ENCODE data around the gene UBXN2A. TPM values are rescaled to one million over a fixed set of nuclear protein-coding genes. Genes with fewer than 3 reads are reported as not detected.
A peak's percentile ranks its signal among the peaks of the same experiment; 100 is the strongest.
"Not testable (repeated sequence)": the region's sequence is repeated elsewhere in the genome, so short reads cannot be mapped to it uniquely, and the experiment has no call there.

Gene UBXN2A
- total and polyA plus RNA-seq, 7 donors, result 12.0 to 33.9 (median 20.7) TPM

DNA sequence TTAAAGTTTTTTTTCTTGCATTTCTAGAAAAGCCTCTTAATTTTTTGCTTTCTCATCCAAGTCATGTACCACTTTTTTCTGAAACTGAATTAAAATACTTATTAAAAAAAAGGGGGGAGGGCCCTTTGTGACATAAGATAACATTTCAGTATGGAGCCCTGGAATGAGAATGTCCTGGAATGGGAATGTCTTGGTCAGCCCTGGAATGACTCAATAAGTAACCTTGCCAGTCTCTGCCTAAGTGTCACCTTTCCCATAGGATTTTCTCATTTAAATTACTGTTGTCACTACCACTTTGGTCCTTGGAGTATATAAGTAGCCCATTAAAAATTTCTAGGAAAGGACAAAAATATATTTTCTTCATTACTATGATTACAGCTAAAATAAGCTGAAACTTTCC is 4.7 kb downstream of the UBXN2A start:
- ATAC-seq, result peak in 2 of 4 donors; percentile 34 to 39
- H3K36me3 ChIP-seq (ENCODE audit: insufficient read depth in 1 of 2, low read depth in 1 of 2), result no peaks in the 10 kb centered on the region

DNA sequence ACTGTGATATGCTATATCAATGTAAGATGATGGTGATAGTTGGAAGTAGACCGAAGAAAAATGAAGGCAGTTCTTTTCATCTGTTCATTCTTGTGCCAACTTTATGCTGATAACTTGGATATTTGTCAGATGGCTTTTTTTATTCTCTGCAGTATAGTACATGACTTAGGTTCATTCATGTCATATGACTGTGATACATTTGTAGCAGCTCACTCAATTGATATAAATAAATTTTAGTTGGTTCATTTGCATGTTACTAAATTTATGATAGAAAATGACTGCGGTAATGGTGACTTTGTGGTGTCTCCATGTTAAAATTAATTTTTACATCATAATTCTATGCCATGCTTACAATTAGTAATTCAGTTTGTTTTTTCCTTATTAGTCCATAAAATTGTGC is 7.1 kb downstream of the UBXN2A start:
- no peaks in the 10 kb centered on the region for H3K36me3 ChIP-seq (ENCODE audit: insufficient read depth in 1 of 2, low read depth in 1 of 2)
- no peaks in the 10 kb centered on the region for H3K27me3 ChIP-seq (ENCODE audit: insufficient read depth in 3 of 3, low read length in 2 of 3)
- intact Hi-C loops (cut with DNase I), result no loop called here
- H3K4me1 ChIP-seq, result peaks cover 28% of the 10 kb centered on the region
- ATAC-seq, result peak; percentile 57 to 68 (median 66)
- no peak for DNase-seq
- H3K27ac ChIP-seq, result peak overlapping the region; percentile 39
- H3K4me3 ChIP-seq, result no peak overlapping the region
- TF ChIP-seq, protein P1, sequence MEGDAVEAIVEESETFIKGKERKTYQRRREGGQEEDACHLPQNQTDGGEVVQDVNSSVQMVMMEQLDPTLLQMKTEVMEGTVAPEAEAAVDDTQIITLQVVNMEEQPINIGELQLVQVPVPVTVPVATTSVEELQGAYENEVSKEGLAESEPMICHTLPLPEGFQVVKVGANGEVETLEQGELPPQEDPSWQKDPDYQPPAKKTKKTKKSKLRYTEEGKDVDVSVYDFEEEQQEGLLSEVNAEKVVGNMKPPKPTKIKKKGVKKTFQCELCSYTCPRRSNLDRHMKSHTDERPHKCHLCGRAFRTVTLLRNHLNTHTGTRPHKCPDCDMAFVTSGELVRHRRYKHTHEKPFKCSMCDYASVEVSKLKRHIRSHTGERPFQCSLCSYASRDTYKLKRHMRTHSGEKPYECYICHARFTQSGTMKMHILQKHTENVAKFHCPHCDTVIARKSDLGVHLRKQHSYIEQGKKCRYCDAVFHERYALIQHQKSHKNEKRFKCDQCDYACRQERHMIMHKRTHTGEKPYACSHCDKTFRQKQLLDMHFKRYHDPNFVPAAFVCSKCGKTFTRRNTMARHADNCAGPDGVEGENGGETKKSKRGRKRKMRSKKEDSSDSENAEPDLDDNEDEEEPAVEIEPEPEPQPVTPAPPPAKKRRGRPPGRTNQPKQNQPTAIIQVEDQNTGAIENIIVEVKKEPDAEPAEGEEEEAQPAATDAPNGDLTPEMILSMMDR (IDR thresholded peaks at IDR 0.05), result no peak
- H3K9me3 ChIP-seq, result no peaks in the 10 kb centered on the region
- WGBS, 3 donors, result 60 to 81% (median 61%) methylated on average over 2 of the region's 2 CpGs

More for the DNA sequence above, 4.7 kb downstream of the UBXN2A start:
- no peak for DNase-seq
- intact Hi-C loops (cut with DNase I), result loop anchor here in 1 of 2 donors (5.0 kb wide), 1 partner anchor 132 kb away; the partner anchor contains the start of gene SF3B6
- no peaks in the 10 kb centered on the region for H3K27me3 ChIP-seq (ENCODE audit: insufficient read depth in 3 of 3, low read length in 2 of 3)
- H3K4me3 ChIP-seq, result no peak overlapping the region
- peak overlapping the region; percentile 46 for H3K27ac ChIP-seq
- H3K4me1 ChIP-seq, result peaks cover 28% of the 10 kb centered on the region
- TF ChIP-seq, protein P1 (IDR thresholded peaks at IDR 0.05), result no peak
- no peaks in the 10 kb centered on the region for H3K9me3 ChIP-seq

DNA sequence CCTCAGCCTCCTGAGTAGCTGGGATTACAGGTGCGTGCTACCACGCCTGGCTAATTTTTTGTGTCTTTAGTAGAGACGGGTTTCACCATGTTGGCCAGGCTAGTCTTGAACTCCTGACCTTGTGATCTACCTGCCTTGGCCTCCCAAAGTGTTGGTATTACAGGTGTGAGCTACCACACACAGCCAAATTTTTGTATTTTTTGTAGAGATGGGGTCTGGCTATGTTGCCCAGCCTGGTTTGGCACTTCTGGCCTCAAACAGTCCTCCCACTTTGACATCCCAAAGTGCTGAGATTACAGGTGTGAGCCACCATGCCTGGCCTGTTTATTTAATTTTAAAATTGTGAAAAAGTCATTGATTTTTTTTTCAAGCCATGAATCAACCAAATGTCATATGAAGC is 12.3 kb downstream of the UBXN2A start:
- H3K4me1 ChIP-seq, result peaks cover 11% of the 10 kb centered on the region
- H3K9me3 ChIP-seq; DNase-seq; H3K36me3 ChIP-seq (ENCODE audit: insufficient read depth in 1 of 2, low read depth in 1 of 2); H3K27ac ChIP-seq; H3K27me3 ChIP-seq (ENCODE audit: insufficient read depth in 3 of 3, low read length in 2 of 3); H3K4me3 ChIP-seq; intact Hi-C loops (cut with DNase I); ATAC-seq: not testable (repeated sequence)
- 97 to 98% (median 97%) methylated on average over 3 of the region's 3 CpGs for WGBS, 3 donors

DNA sequence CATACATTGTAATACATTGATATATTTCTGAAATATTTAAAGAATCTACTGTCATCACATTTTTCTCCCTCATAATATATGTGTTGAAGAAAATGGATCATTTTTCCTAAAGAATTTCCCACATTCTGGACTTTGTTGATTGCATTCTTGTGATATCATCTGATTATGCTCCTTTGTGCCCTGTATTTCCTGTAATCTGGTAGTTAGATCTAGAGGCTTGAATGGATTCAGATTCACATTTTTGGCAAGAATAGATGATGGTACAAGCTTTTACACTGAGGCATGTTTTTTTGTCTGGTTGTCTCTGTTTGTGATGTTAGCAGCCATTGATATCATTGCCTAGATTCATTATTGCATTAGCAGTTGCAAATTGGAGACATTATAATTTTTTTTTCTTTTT is 13.4 kb downstream of the UBXN2A start:
- no peaks in the 10 kb centered on the region for H3K9me3 ChIP-seq
- TF ChIP-seq, protein P1 (IDR thresholded peaks at IDR 0.05), result no peak
- intact Hi-C loops (cut with DNase I), result no loop called here
- no peak overlapping the region for H3K4me3 ChIP-seq
- peaks cover 8% of the 10 kb centered on the region for H3K4me1 ChIP-seq
- no peak overlapping the region for H3K27ac ChIP-seq
- DNase-seq (no peak), ATAC-seq (no peak)
- H3K27me3 ChIP-seq (ENCODE audit: insufficient read depth in 3 of 3, low read length in 2 of 3), result no peaks in the 10 kb centered on the region
- H3K36me3 ChIP-seq (ENCODE audit: insufficient read depth in 1 of 2, low read depth in 1 of 2), result peaks cover 0 to 9% of the 10 kb centered on the region in 2 donors

DNA sequence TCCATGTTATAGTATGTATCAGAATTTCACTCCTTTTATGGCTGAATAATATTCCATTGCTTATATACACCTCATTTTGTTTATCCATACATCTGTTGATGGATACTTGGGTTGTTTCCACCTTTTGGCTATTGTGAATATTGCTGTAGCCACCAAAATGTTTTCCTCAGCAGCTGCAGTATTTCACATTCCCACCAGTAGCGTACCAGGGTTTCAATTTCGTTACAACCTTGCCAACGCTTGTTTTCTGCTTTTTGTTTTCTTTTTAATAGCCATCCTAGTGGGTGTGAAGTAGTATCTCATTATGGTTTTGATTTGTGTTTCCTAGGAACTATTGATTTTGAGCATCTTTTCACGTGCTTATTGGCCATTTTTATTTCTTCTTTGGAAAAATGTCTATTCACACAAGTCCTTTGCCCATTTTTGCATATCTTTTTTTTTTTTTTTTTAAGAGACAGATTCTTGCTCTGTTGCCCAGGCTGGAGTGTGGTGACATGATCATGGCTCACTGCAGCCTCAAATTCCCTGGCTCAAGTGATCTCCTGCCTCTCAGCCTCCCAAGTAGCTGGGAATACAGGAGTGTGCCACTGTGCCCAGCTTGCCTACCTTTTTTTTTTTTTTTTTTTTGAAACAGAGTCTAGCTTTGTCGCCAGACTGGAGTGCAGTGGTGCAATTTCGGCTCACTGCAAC is 14.2 kb downstream of the UBXN2A start:
- WGBS, 3 donors, result 56 to 79% (median 66%) methylated on average over 6 of the region's 6 CpGs
- peaks cover 0 to 16% of the 10 kb centered on the region in 2 donors for H3K36me3 ChIP-seq (ENCODE audit: insufficient read depth in 1 of 2, low read depth in 1 of 2)
- H3K9me3 ChIP-seq, result no peaks in the 10 kb centered on the region
- DNase-seq (no peak), ATAC-seq (peak in 3 of 4 donors; percentile 43 to 71 (median 53))
- intact Hi-C loops (cut with DNase I), result no loop called here
- no peak overlapping the region for H3K27ac ChIP-seq
- TF ChIP-seq, protein P1 (IDR thresholded peaks at IDR 0.05), result peak; percentile 7
- no peaks in the 10 kb centered on the region for H3K27me3 ChIP-seq (ENCODE audit: insufficient read depth in 3 of 3, low read length in 2 of 3)
- H3K4me1 ChIP-seq, result peaks cover 8% of the 10 kb centered on the region
- no peak overlapping the region for H3K4me3 ChIP-seq
